HepG2 (cell line): ENCODE data around the gene GJD3. TPM values are rescaled to one million over a fixed set of nuclear protein-coding genes. Genes with fewer than 3 reads are reported as not detected.

Experiments used
- CBX5 ChIP-seq: sonication (generic); formaldehyde crosslinking; IDR thresholded peaks from 2 replicates; pipeline ENCODE4 v1.4.0; 2020; ENCODE audit warnings: missing genetic modification reagents, borderline replicate concordance
- DPF2 ChIP-seq: sonication (generic); formaldehyde crosslinking; IDR thresholded peaks from 2 replicates; pipeline ENCODE4 v1.4.0; 2020; ENCODE audit warnings: mild to moderate bottlenecking, low read depth, missing genetic modification reagents, borderline replicate concordance
- EP300 ChIP-seq, 3 experiments: sonication (generic) in 1 of 3; formaldehyde crosslinking in 1 of 3; IDR thresholded peaks; 2 replicates each; pipeline versions ENCODE4 v1.5.1 to v1.6.1; 2011 to 2020; ENCODE audit warnings: low read depth in 2 of 3, low read length in 2 of 3, borderline replicate concordance in 1 of 3, improper control_type of control experiment in 1 of 3, mild to moderate bottlenecking in 1 of 3, missing genetic modification reagents in 1 of 3, moderate library complexity in 1 of 3
- GABPB1 ChIP-seq: IDR thresholded peaks from 2 replicates; pipeline ENCODE4 v1.6.1; 2016; ENCODE audit warnings: mild to moderate bottlenecking, missing genetic modification reagents, moderate library complexity, missing compliant biosample characterization
- MEF2D ChIP-seq: sonication (generic); formaldehyde crosslinking; IDR thresholded peaks from 2 replicates; pipeline ENCODE4 v1.5.1; 2020; ENCODE audit warnings: mild to moderate bottlenecking, missing genetic modification reagents
- NFE2L2 ChIP-seq: fragments of 150-350 bp; IDR thresholded peaks from 2 replicates; pipeline ENCODE4 v1.6.1; 2014; ENCODE audit warnings: low read length
- SETDB1 ChIP-seq: sonication (generic); formaldehyde crosslinking; IDR thresholded peaks from 2 replicates; pipeline ENCODE4 v1.5.1; 2020; ENCODE audit warnings: missing genetic modification reagents, mild to moderate bottlenecking, borderline replicate concordance
- U2AF2 ChIP-seq: fragments of 200-400 bp; formaldehyde crosslinking; IDR thresholded peaks from 2 replicates; pipeline ENCODE4 v1.6.1; 2017; ENCODE audit warnings: low read depth, mild to moderate bottlenecking, low read length
- USF2 ChIP-seq, 2 experiments: sonication (generic) in 1 of 2; formaldehyde crosslinking in 1 of 2; IDR thresholded peaks; 2 replicates each; pipeline versions ENCODE4 v1.5.1 to v1.6.1; 2011 to 2020; ENCODE audit warnings: borderline replicate concordance in 1 of 2, low read depth in 1 of 2, low read length in 1 of 2, mild to moderate bottlenecking in 1 of 2, missing genetic modification reagents in 1 of 2, moderate library complexity in 1 of 2
- ZNF335 ChIP-seq: sonication (generic); formaldehyde crosslinking; IDR thresholded peaks from 2 replicates; pipeline ENCODE4 v1.4.0; 2020; ENCODE audit warnings: missing genetic modification reagents
- ZNF362 ChIP-seq: sonication (generic); formaldehyde crosslinking; IDR thresholded peaks from 2 replicates; pipeline ENCODE4 v1.4.0; 2020; ENCODE audit warnings: missing genetic modification reagents, mild to moderate bottlenecking, borderline replicate concordance
- ZNF367 ChIP-seq: sonication (generic); formaldehyde crosslinking; IDR thresholded peaks from 2 replicates; pipeline ENCODE4 v1.4.0; 2020; ENCODE audit warnings: missing genetic modification reagents, borderline replicate concordance
- ZNF510 ChIP-seq: sonication (generic); formaldehyde crosslinking; IDR thresholded peaks from 2 replicates; pipeline ENCODE4 v1.4.0; 2020; ENCODE audit warnings: low read depth, mild to moderate bottlenecking, missing genetic modification reagents
- ZNF543 ChIP-seq: sonication (generic); formaldehyde crosslinking; IDR thresholded peaks from 2 replicates; pipeline ENCODE4 v1.4.0; 2020; ENCODE audit warnings: mild to moderate bottlenecking, missing genetic modification reagents
- ZNF576 ChIP-seq: sonication (generic); formaldehyde crosslinking; IDR thresholded peaks from 2 replicates; pipeline ENCODE4 v1.4.0; 2020; ENCODE audit warnings: mild to moderate bottlenecking, missing genetic modification reagents
- ZNF749 ChIP-seq: sonication (generic); formaldehyde crosslinking; IDR thresholded peaks from 2 replicates; pipeline ENCODE4 v1.8.0; 2022; ENCODE audit warnings: mild to moderate bottlenecking, missing genetic modification reagents, moderate library complexity, borderline replicate concordance
- ZNF841 ChIP-seq: sonication (generic); formaldehyde crosslinking; IDR thresholded peaks from 2 replicates; pipeline ENCODE4 v1.8.1; 2023; ENCODE audit warnings: missing genetic modification reagents, borderline replicate concordance
- polyA plus RNA-seq, 8 experiments: library from polyadenylated mRNA; depleted of rRNA in 3 of 8; stranded (reverse) in 7 of 8; unstranded in 1 of 8; fragments of >200 nt; fragmentation: Illumina TruSeq in 4 of 8; extraction: Trizol in 4 of 8; gene quantifications; 2 replicates each; pipeline versions ENCODE4 v1.2.1 to v1.2.3, GENCODE V29; 2011 to 2016; ENCODE audit warnings: low read depth in 4 of 8, missing spikeins in 1 of 8, mixed read lengths in 1 of 8; ENCODE audit not compliant: insufficient read depth in 1 of 8
- total RNA-seq, 5 experiments: library from RNA; depleted of rRNA; stranded (reverse); fragments of >200 nt; fragmentation: Illumina TruSeq; extraction: Trizol; gene quantifications; 2 replicates each; pipeline ENCODE4 v1.2.3, GENCODE V29; 2016; ENCODE audit warnings: low read depth in 1 of 5
- TF ChIP-seq, protein P1 (sequence below): IDR thresholded peaks from 2 replicates; pipeline ENCODE4 v1.6.1; 2016; ENCODE audit warnings: missing biosample characterization, missing genetic modification reagents, low read depth
- TF ChIP-seq, protein P2 (sequence below): IDR thresholded peaks from 2 replicates; pipeline ENCODE4 v1.6.1; 2016; ENCODE audit warnings: low read depth, control low read depth

Gene GJD3
- total and polyA plus RNA-seq, 2 of the 13 experiments (the other 11 are each of a cell fraction or from before 2014, with no cell fraction given): not detected

GRCh38 chr17:40317880-40318829 is 46.4 kb downstream of the GJD3 start (continued):
- TF ChIP-seq ZNF841 (CRISPR knock-in tag) (no peak), ZNF362 (CRISPR knock-in tag) (no peak; the same call in 1 of the 2 replicates), MEF2D (peak; percentile 57; the same call in 1 of the 2 replicates), NFE2L2 (no peak), SETDB1 (CRISPR knock-in tag) (no peak), ZNF749 (0 out of 2 replicates have a peak, but pooled peaks have one; percentile 32), DPF2 (CRISPR knock-in tag) (no peak), ZNF543 (CRISPR knock-in tag) (peak; percentile 83; the same call in 1 of the 2 replicates), GABPB1 (CRISPR knock-in tag) (peak; percentile 75; the same call in 1 of the 2 replicates), EP300 (IDR thresholded peaks at IDR 0.05; ENCODE audit: low read depth in 2 of 2, low read length in 2 of 2) (no peak), EP300 (CRISPR knock-in tag; IDR thresholded peaks at IDR 0.05; ENCODE audit: borderline replicate concordance) (no peak; the same call in 1 of the 2 replicates), ZNF335 (0 out of 2 replicates have a peak, but pooled peaks have one; percentile 34), ZNF576 (CRISPR knock-in tag) (no peak), ZNF510 (CRISPR knock-in tag) (peak; percentile 75; the same call in 1 of the 2 replicates), USF2 (IDR thresholded peaks at IDR 0.05; ENCODE audit: low read depth, low read length) (peak; percentile 78), USF2 (CRISPR knock-in tag; IDR thresholded peaks at IDR 0.05; ENCODE audit: borderline replicate concordance) (peak; percentile 95), CBX5 (no peak; the same call in 1 of the 2 replicates), ZNF367 (CRISPR knock-in tag) (no peak), U2AF2 (no peak)
- TF ChIP-seq, protein P1, sequence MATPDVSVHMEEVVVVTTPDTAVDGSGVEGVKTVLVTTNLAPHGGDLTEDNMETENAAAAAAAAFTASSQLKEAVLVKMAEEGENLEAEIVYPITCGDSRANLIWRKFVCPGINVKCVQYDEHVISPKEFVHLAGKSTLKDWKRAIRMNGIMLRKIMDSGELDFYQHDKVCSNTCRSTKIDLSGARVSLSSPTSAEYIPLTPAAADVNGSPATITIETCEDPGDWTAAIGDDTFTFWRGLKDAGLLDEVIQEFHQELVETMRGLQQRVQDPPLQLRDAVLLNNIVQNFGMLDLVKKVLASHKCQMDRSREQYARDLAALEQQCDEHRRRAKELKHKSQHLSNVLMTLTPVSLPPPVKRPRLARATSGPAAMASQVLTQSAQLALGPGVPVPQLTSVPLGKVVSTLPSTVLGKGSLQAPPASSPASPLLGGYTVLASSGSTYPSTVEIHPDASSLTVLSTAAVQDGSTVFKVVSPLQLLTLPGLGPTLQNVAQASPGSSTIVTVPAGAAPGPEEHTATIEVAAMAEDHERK (CRISPR knock-in tag): no peak; the same call in 1 of the 2 replicates
- TF ChIP-seq, protein P2, sequence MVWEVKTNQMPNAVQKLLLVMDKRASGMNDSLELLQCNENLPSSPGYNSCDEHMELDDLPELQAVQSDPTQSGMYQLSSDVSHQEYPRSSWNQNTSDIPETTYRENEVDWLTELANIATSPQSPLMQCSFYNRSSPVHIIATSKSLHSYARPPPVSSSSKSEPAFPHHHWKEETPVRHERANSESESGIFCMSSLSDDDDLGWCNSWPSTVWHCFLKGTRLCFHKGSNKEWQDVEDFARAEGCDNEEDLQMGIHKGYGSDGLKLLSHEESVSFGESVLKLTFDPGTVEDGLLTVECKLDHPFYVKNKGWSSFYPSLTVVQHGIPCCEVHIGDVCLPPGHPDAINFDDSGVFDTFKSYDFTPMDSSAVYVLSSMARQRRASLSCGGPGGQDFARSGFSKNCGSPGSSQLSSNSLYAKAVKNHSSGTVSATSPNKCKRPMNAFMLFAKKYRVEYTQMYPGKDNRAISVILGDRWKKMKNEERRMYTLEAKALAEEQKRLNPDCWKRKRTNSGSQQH (CRISPR knock-in tag): 0 out of 2 replicates have a peak, but pooled peaks have one; percentile 55
